Measurements from ENCODE around the gene PFKFB2.

The PFKFB2 gene

GRCh38 chr1:207009182-207009850 lies 43.8 kb upstream of the PFKFB2 start:
- no CpG with 5 or more reads among the region's 10 CpGs for WGBS (ENCODE audit: extremely low coverage, insufficient coverage, low lambda C conversion rate)
- Histone ChIP-seq H4K8ac (ENCODE audit: low read depth, low read length) (no peak overlapping the region), H2AK5ac (ENCODE audit: low read length) (no peak overlapping the region), H2BK15ac (replicated peaks; ENCODE audit: low read depth) (no peak overlapping the region), H3K56ac (ENCODE audit: low read length) (no peak overlapping the region), H3K4me1 (ENCODE audit: control insufficient read depth, low read depth, low read length) (no peaks in the 10 kb centered on the region), H3K4ac (ENCODE audit: low read depth, low read length) (no peak overlapping the region), H4K5ac (ENCODE audit: low read length) (no peak overlapping the region), H3K23ac (ENCODE audit: low read length) (no peak overlapping the region), H3K27ac (ENCODE audit: low read depth, low read length) (no peak overlapping the region), H3K4me2 (ENCODE audit: low read length) (no peak overlapping the region), H3K36me3 (ENCODE audit: control insufficient read depth, insufficient read depth, low read length) (no peaks in the 10 kb centered on the region), H3K27me3 (ENCODE audit: insufficient read depth, low read length, poor library complexity) (no peaks in the 10 kb centered on the region), H3K4me3 (ENCODE audit: low read length) (no peak overlapping the region), H3K18ac (ENCODE audit: low read length) (no peak overlapping the region), H2BK120ac (ENCODE audit: low read depth, low read length) (no peak overlapping the region), H3K79me2 (ENCODE audit: control insufficient read depth, insufficient read depth, low read length) (no peaks in the 10 kb centered on the region), H3K79me1 (ENCODE audit: low read length) (no peaks in the 10 kb centered on the region), H3K9ac (ENCODE audit: low read length) (no peak overlapping the region), H2BK5ac (ENCODE audit: low read length) (no peak overlapping the region)
- no peak for DNase-seq

GRCh38 chr1:207009945-207010344 lies 43.1 kb upstream of the PFKFB2 start:
- Histone ChIP-seq H3K27ac (ENCODE audit: low read depth, low read length) (no peak overlapping the region), H3K27me3 (ENCODE audit: insufficient read depth, low read length, poor library complexity) (no peaks in the 10 kb centered on the region)
- no CpG with 5 or more reads among the region's 7 CpGs for WGBS (ENCODE audit: extremely low coverage, insufficient coverage, low lambda C conversion rate)

DNA sequence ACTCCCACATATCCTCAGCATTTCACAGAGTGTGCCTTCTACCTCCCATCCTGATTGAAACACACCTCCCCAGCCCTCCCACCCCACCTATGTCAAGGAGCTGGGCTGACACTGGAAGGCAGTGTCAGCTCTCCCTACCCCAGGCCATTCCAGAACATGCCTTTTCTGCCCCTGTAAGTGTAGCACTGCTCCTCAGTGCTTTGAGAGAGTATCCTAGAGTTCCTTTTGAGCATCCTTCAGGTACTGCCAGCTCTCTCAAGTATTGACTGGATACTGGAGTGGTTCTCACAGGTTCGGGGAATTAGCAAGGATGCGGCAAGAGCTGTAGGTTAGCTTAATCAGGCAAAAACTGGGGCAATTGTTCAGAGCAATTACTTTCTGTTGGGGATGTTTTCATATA lies 42.3 kb upstream of the PFKFB2 start:
- no peak overlapping the region for H3K18ac ChIP-seq (ENCODE audit: low read length)
- H3K4me2 ChIP-seq (ENCODE audit: low read length), result no peak overlapping the region
- H3K79me2 ChIP-seq (ENCODE audit: control insufficient read depth, insufficient read depth, low read length), result no peaks in the 10 kb centered on the region
- H3K27ac ChIP-seq (ENCODE audit: low read depth, low read length), result no peak overlapping the region
- H3K56ac ChIP-seq (ENCODE audit: low read length), result no peak overlapping the region
- no peak overlapping the region for H2BK120ac ChIP-seq (ENCODE audit: low read depth, low read length)
- H3K27me3 ChIP-seq (ENCODE audit: insufficient read depth, low read length, poor library complexity), result no peaks in the 10 kb centered on the region
- no peak overlapping the region for H3K4me3 ChIP-seq (ENCODE audit: low read length)
- no peak overlapping the region for H3K9ac ChIP-seq (ENCODE audit: low read length)
- no CpG with 5 or more reads among the region's 2 CpGs for WGBS (ENCODE audit: extremely low coverage, insufficient coverage, low lambda C conversion rate)
- no peak overlapping the region for H3K23ac ChIP-seq (ENCODE audit: low read length)
- no peak overlapping the region for H4K8ac ChIP-seq (ENCODE audit: low read depth, low read length)
- H2BK15ac ChIP-seq (replicated peaks; ENCODE audit: low read depth), result no peak overlapping the region
- no peaks in the 10 kb centered on the region for H3K79me1 ChIP-seq (ENCODE audit: low read length)
- H2AK5ac ChIP-seq (ENCODE audit: low read length), result no peak overlapping the region
- DNase-seq, result no peak
- no peak overlapping the region for H2BK5ac ChIP-seq (ENCODE audit: low read length)
- no peaks in the 10 kb centered on the region for H3K36me3 ChIP-seq (ENCODE audit: control insufficient read depth, insufficient read depth, low read length)
- H3K4ac ChIP-seq (ENCODE audit: low read depth, low read length), result no peak overlapping the region
- H4K5ac ChIP-seq (ENCODE audit: low read length), result no peak overlapping the region
- no peaks in the 10 kb centered on the region for H3K4me1 ChIP-seq (ENCODE audit: control insufficient read depth, low read depth, low read length)

More at GRCh38 chr1:207009945-207010344, 43.1 kb upstream of the PFKFB2 start:
- H3K4me1 ChIP-seq (ENCODE audit: control insufficient read depth, low read depth, low read length), result no peaks in the 10 kb centered on the region
- H4K8ac ChIP-seq (ENCODE audit: low read depth, low read length), result no peak overlapping the region
- H3K4me2 ChIP-seq (ENCODE audit: low read length), result no peak overlapping the region
- H4K5ac ChIP-seq (ENCODE audit: low read length), result no peak overlapping the region
- H2BK15ac ChIP-seq (replicated peaks; ENCODE audit: low read depth), result no peak overlapping the region
- H3K79me2 ChIP-seq (ENCODE audit: control insufficient read depth, insufficient read depth, low read length), result no peaks in the 10 kb centered on the region
- H3K18ac ChIP-seq (ENCODE audit: low read length), result no peak overlapping the region
- H3K4ac ChIP-seq (ENCODE audit: low read depth, low read length), result no peak overlapping the region
- no peak overlapping the region for H3K9ac ChIP-seq (ENCODE audit: low read length)
- no peak for DNase-seq
- H2BK5ac ChIP-seq (ENCODE audit: low read length), result no peak overlapping the region
- no peak overlapping the region for H2BK120ac ChIP-seq (ENCODE audit: low read depth, low read length)
- no peak overlapping the region for H3K4me3 ChIP-seq (ENCODE audit: low read length)
- no peak overlapping the region for H3K56ac ChIP-seq (ENCODE audit: low read length)
- H3K36me3 ChIP-seq (ENCODE audit: control insufficient read depth, insufficient read depth, low read length), result no peaks in the 10 kb centered on the region
- no peak overlapping the region for H3K23ac ChIP-seq (ENCODE audit: low read length)
- H3K79me1 ChIP-seq (ENCODE audit: low read length), result no peaks in the 10 kb centered on the region
- no peak overlapping the region for H2AK5ac ChIP-seq (ENCODE audit: low read length)

GRCh38 chr1:207013321-207014085 lies 39.6 kb upstream of the PFKFB2 start:
- no peak overlapping the region for H3K56ac ChIP-seq (ENCODE audit: low read length)
- H4K5ac ChIP-seq (ENCODE audit: low read length), result no peak overlapping the region
- H2BK120ac ChIP-seq (ENCODE audit: low read depth, low read length), result no peak overlapping the region
- no peaks in the 10 kb centered on the region for H3K27me3 ChIP-seq (ENCODE audit: insufficient read depth, low read length, poor library complexity)
- H2AK5ac ChIP-seq (ENCODE audit: low read length), result no peak overlapping the region
- H2BK5ac ChIP-seq (ENCODE audit: low read length), result no peak overlapping the region
- no peak overlapping the region for H3K9ac ChIP-seq (ENCODE audit: low read length)
- no peak overlapping the region for H3K4ac ChIP-seq (ENCODE audit: low read depth, low read length)
- H4K8ac ChIP-seq (ENCODE audit: low read depth, low read length), result no peak overlapping the region
- no peaks in the 10 kb centered on the region for H3K4me1 ChIP-seq (ENCODE audit: control insufficient read depth, low read depth, low read length)
- H3K18ac ChIP-seq (ENCODE audit: low read length), result no peak overlapping the region
- H3K4me2 ChIP-seq (ENCODE audit: low read length), result no peak overlapping the region
- no peaks in the 10 kb centered on the region for H3K36me3 ChIP-seq (ENCODE audit: control insufficient read depth, insufficient read depth, low read length)
- no peak overlapping the region for H3K27ac ChIP-seq (ENCODE audit: low read depth, low read length)
- WGBS (ENCODE audit: extremely low coverage, insufficient coverage, low lambda C conversion rate), result no CpG with 5 or more reads among the region's 6 CpGs
- no peak overlapping the region for H2BK15ac ChIP-seq (replicated peaks; ENCODE audit: low read depth)
- no peak overlapping the region for H3K23ac ChIP-seq (ENCODE audit: low read length)
- no peak overlapping the region for H3K4me3 ChIP-seq (ENCODE audit: low read length)
- H3K79me1 ChIP-seq (ENCODE audit: low read length), result no peaks in the 10 kb centered on the region
- no peaks in the 10 kb centered on the region for H3K79me2 ChIP-seq (ENCODE audit: control insufficient read depth, insufficient read depth, low read length)
- no peak for DNase-seq

DNA sequence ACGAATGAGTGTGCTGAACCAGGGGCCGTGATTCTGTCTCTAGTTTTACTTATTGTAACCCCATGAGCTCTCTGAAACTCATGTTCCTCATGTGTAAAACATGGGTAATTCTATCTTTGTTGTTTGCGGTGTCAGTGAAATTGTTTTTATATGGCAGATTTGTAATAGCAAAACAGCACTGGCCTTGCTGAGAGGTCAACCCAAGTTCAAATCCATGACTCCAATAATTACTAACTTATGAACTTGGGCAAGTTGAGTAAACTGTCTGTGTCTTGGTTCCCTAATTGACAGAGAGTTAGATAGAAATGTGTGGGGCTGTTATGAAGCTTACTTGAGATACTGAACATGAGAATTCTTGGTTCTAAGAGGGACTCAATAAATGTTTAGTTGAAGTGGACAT lies 38.3 kb upstream of the PFKFB2 start:
- WGBS (ENCODE audit: extremely low coverage, insufficient coverage, low lambda C conversion rate), result no CpG with 5 or more reads among the region's 3 CpGs
- H2BK120ac ChIP-seq (ENCODE audit: low read depth, low read length), result no peak overlapping the region
- H3K4ac ChIP-seq (ENCODE audit: low read depth, low read length), result no peak overlapping the region
- H3K27me3 ChIP-seq (ENCODE audit: insufficient read depth, low read length, poor library complexity), result no peaks in the 10 kb centered on the region
- no peak for DNase-seq
- no peak overlapping the region for H4K5ac ChIP-seq (ENCODE audit: low read length)
- no peak overlapping the region for H3K27ac ChIP-seq (ENCODE audit: low read depth, low read length)
- no peak overlapping the region for H3K56ac ChIP-seq (ENCODE audit: low read length)
- no peak overlapping the region for H2BK15ac ChIP-seq (replicated peaks; ENCODE audit: low read depth)
- no peak overlapping the region for H2BK5ac ChIP-seq (ENCODE audit: low read length)
- H3K4me1 ChIP-seq (ENCODE audit: control insufficient read depth, low read depth, low read length), result no peaks in the 10 kb centered on the region
- no peaks in the 10 kb centered on the region for H3K36me3 ChIP-seq (ENCODE audit: control insufficient read depth, insufficient read depth, low read length)
- H3K18ac ChIP-seq (ENCODE audit: low read length), result no peak overlapping the region
- H3K9ac ChIP-seq (ENCODE audit: low read length), result no peak overlapping the region
- H3K4me3 ChIP-seq (ENCODE audit: low read length), result no peak overlapping the region
- H3K23ac ChIP-seq (ENCODE audit: low read length), result no peak overlapping the region
- no peaks in the 10 kb centered on the region for H3K79me1 ChIP-seq (ENCODE audit: low read length)
- no peak overlapping the region for H3K4me2 ChIP-seq (ENCODE audit: low read length)
- H2AK5ac ChIP-seq (ENCODE audit: low read length), result no peak overlapping the region
- H4K8ac ChIP-seq (ENCODE audit: low read depth, low read length), result no peak overlapping the region
- H3K79me2 ChIP-seq (ENCODE audit: control insufficient read depth, insufficient read depth, low read length), result no peaks in the 10 kb centered on the region

Data from mesendoderm (in vitro differentiated cells).